Progenitor cell of endocrine pancreas (in vitro differentiated cells): ENCODE data around the gene GPER1. TPM values are rescaled to one million over a fixed set of nuclear protein-coding genes. Genes with fewer than 3 reads are reported as not detected.

Experiments used
- DNase-seq: peaks from one replicate; pipeline ENCODE4 v3.0.0; 2021; ENCODE audit warnings: low spot score; ENCODE audit not compliant: unreplicated experiment
- H3K27ac Mint-ChIP-seq: 2 replicates; pipeline ENCODE4 v1.8.0; 2021; ENCODE audit warnings: mild to moderate bottlenecking, moderate library complexity, mixed read lengths
- H3K27me3 Mint-ChIP-seq: 2 replicates; pipeline ENCODE4 v1.8.0; 2021; ENCODE audit warnings: mixed read lengths
- H3K36me3 Mint-ChIP-seq: 2 replicates; pipeline ENCODE4 v1.8.0; 2022; ENCODE audit warnings: mixed read lengths; ENCODE audit not compliant: insufficient read depth
- H3K4me1 Mint-ChIP-seq: 2 replicates; pipeline ENCODE4 v1.8.0; 2021; ENCODE audit warnings: low read depth, mixed read lengths
- H3K4me3 Mint-ChIP-seq: 2 replicates; pipeline ENCODE4 v1.8.0; 2021; ENCODE audit warnings: low read depth, mild to moderate bottlenecking, moderate library complexity, mixed read lengths
- H3K9me3 Mint-ChIP-seq: 2 replicates; pipeline ENCODE4 v1.8.0; 2021; ENCODE audit warnings: low read depth, mixed read lengths
- total RNA-seq: library from RNA; stranded (reverse); gene quantifications from 2 replicates; pipeline ENCODE4 v1.2.1, GENCODE V29; 2021
- TF ChIP-seq, protein P1 (sequence below): fragments of 200-600 bp; sonication (generic); IDR thresholded peaks from one replicate; pipeline ENCODE4 v1.5.0; 2021; ENCODE audit warnings: antibody characterized with exemption, mild to moderate bottlenecking; ENCODE audit not compliant: unreplicated experiment

GPER1 gene
- total RNA-seq, 1 donor from 2014 or later, result 0.50 TPM

DNA sequence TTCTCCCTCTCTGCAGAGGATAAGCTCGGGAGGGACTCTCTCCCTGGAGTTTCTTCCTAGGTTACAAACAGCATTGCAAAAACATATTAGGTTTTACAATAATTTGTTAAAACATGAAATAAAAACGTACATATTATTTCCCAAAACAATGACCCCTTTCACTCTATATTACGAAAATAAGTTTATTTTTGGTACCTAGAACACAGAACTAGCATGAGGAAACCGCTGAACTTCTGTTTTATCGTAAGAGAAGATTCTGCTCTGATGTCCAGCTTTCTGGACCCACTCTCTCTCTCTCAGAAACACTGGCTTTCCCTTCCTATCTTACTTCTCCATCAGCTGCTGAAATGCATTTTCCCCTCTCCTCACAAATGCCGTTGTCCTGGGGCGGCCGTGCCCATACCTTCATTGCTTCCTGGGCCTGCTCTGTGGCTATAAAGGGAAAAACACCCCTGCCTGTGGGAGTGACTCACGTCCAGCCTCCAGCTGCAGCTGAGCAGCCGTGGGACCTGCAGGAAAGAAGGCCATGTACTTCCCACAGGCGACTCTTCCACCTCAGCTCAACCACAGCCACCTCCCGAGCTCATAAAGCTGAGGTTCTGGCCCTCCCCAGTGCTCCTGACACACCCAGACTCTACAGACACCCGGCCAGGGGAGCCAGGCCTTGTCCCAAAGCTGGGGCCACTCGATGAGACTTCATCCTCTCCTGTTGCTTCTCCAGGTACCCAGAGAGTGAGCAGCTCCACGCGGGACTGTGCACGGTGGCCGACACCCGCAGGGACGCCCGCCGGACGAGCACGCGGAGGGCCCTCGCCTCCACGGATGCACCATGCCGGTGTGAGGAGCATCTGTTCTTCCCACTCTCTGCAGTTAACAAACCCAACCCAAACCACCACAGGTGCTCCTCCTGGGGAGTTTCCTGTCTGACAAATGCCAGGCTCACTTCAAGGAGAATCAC is 3.1 kb downstream of the GPER1 start:
- TF ChIP-seq, protein P1, sequence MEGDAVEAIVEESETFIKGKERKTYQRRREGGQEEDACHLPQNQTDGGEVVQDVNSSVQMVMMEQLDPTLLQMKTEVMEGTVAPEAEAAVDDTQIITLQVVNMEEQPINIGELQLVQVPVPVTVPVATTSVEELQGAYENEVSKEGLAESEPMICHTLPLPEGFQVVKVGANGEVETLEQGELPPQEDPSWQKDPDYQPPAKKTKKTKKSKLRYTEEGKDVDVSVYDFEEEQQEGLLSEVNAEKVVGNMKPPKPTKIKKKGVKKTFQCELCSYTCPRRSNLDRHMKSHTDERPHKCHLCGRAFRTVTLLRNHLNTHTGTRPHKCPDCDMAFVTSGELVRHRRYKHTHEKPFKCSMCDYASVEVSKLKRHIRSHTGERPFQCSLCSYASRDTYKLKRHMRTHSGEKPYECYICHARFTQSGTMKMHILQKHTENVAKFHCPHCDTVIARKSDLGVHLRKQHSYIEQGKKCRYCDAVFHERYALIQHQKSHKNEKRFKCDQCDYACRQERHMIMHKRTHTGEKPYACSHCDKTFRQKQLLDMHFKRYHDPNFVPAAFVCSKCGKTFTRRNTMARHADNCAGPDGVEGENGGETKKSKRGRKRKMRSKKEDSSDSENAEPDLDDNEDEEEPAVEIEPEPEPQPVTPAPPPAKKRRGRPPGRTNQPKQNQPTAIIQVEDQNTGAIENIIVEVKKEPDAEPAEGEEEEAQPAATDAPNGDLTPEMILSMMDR, result no peak
- Mint-ChIP-seq H3K4me1 (peaks cover 17% of the 10 kb centered on the region), H3K36me3 (peaks cover 9% of the 10 kb centered on the region), H3K27ac (no peak overlapping the region), H3K9me3 (no peaks in the 10 kb centered on the region), H3K27me3 (no peaks in the 10 kb centered on the region), H3K4me3 (no peak overlapping the region)
- DNase-seq, result no peak

DNA sequence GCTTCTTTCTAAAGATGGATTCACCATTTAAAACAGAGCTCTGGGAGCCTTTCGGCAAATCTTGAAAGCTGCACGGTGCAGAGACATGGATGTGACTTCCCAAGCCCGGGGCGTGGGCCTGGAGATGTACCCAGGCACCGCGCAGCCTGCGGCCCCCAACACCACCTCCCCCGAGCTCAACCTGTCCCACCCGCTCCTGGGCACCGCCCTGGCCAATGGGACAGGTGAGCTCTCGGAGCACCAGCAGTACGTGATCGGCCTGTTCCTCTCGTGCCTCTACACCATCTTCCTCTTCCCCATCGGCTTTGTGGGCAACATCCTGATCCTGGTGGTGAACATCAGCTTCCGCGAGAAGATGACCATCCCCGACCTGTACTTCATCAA is 3.7 kb downstream of the GPER1 start:
- peaks cover 9% of the 10 kb centered on the region for H3K36me3 Mint-ChIP-seq
- no peak overlapping the region for H3K4me3 Mint-ChIP-seq
- H3K27ac Mint-ChIP-seq, result no peak overlapping the region
- DNase-seq, result no peak
- no peaks in the 10 kb centered on the region for H3K9me3 Mint-ChIP-seq
- TF ChIP-seq, protein P1, result no peak
- H3K4me1 Mint-ChIP-seq, result peaks cover 24% of the 10 kb centered on the region
- no peaks in the 10 kb centered on the region for H3K27me3 Mint-ChIP-seq

DNA sequence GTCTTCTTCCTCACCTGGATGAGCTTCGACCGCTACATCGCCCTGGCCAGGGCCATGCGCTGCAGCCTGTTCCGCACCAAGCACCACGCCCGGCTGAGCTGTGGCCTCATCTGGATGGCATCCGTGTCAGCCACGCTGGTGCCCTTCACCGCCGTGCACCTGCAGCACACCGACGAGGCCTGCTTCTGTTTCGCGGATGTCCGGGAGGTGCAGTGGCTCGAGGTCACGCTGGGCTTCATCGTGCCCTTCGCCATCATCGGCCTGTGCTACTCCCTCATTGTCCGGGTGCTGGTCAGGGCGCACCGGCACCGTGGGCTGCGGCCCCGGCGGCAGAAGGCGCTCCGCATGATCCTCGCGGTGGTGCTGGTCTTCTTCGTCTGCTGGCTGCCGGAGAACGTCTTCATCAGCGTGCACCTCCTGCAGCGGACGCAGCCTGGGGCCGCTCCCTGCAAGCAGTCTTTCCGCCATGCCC is 4.3 kb downstream of the GPER1 start:
- Mint-ChIP-seq H3K36me3 (peaks cover 12% of the 10 kb centered on the region), H3K27ac (no peak overlapping the region), H3K27me3 (no peaks in the 10 kb centered on the region), H3K4me3 (no peak overlapping the region), H3K4me1 (peaks cover 26% of the 10 kb centered on the region), H3K9me3 (no peaks in the 10 kb centered on the region)
- TF ChIP-seq, protein P1, result no peak
- no peak for DNase-seq

DNA sequence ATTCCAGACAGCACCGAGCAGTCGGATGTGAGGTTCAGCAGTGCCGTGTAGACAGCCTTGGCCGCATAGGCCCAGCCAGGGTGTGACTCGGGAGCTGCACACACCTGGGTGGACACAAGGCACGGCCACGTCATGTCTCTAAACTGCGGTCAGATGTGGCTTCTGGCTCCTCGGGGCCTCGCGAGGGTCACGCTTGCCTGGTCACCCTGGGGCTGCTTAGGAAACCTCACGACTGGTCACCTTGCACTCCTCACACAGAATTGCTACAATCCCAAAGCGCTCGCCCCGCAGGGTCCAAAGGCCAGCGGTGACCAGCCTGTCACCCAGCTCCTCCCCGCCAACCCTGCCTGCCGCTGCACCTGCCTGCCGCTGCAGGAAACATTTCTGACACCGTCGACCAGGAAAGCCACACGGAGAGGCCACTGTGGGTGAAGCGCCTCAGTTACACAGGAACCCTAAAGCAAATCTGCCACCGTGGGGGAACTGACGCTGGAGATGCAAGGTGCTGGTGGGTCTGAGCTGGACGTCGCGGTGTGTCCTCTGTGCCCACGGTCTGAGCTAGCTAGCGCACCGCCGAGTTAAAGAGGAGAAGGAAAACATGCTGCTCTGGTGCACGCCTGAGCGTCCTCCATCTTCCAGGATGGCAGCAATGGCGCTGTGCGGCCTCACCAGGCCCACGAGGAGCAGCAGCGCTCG is 5.0 kb downstream of the GPER1 start:
- peaks cover 3% of the 10 kb centered on the region for H3K9me3 Mint-ChIP-seq
- peak overlapping the region; percentile 50 for H3K27ac Mint-ChIP-seq
- no peak for DNase-seq
- H3K27me3 Mint-ChIP-seq, result no peaks in the 10 kb centered on the region
- peaks cover 19% of the 10 kb centered on the region for H3K36me3 Mint-ChIP-seq
- TF ChIP-seq, protein P1, result no peak
- H3K4me1 Mint-ChIP-seq, result peaks cover 22% of the 10 kb centered on the region
- no peak overlapping the region for H3K4me3 Mint-ChIP-seq

DNA sequence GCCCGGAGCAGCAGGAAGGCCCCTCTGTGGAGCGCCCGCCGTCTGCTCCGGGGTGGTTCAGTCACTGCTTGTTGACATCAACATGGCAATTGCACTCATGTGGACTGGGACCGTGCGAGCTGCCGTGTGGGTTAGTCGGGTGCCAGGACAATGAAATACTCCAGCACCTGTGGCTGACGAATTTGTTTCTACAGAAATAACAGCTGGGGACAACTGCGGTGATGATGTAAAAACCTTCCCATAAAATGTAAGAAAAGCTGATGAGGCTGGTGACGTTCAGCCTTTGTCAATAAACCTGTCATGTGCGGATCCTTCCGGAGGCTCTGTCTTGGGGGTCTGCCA is 5.6 kb downstream of the GPER1 start:
- no peak overlapping the region for H3K4me3 Mint-ChIP-seq
- peaks cover 7% of the 10 kb centered on the region for H3K9me3 Mint-ChIP-seq
- H3K36me3 Mint-ChIP-seq, result peaks cover 23% of the 10 kb centered on the region
- no peak for DNase-seq
- H3K4me1 Mint-ChIP-seq, result peaks cover 21% of the 10 kb centered on the region
- no peaks in the 10 kb centered on the region for H3K27me3 Mint-ChIP-seq
- TF ChIP-seq, protein P1, result no peak
- no peak overlapping the region for H3K27ac Mint-ChIP-seq
